Measurements from ENCODE around the gene C1orf232.

Gene C1orf232

DNA sequence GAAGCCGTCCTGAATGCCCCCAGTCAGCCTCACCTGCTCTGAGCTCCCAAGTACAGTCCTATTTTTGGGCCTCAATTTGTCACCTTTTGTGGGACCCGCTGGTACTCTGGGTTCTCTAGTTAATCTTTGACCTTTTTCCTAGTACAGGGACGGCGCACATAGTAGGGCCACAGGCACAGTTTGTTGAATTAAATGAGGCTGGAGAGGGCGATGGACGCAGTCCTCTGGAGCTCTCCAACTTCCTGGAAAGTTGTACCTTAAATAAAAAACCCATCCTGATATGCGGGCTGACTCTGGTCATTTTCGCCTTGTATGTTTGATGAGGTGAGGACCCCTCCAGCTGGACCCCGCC is 5.1 kb downstream of the C1orf232 start:
- ATAC-seq (ENCODE audit: insufficient read depth, low read depth) (no peak), DNase-seq (no peak)
- Histone ChIP-seq H3K9me3 (ENCODE audit: insufficient read depth, low read length, severe bottlenecking) (no peaks in the 10 kb centered on the region), H3K4me3 (ENCODE audit: low read depth in 1 of 2, low read length in 2 of 2) (peak overlapping the region in 1 of 2 experiments; percentile 39; a peak in 1 of 4 replicates), H3K4me1 (ENCODE audit: insufficient read depth, low read length) (peaks cover 5% of the 10 kb centered on the region), H3K36me3 (ENCODE audit: insufficient read depth, low read length) (no peaks in the 10 kb centered on the region), H3K4me2 (ENCODE audit: insufficient read depth, low read length) (peak overlapping the region; percentile 62), H3K27me3 (ENCODE audit: insufficient read depth, low read length, poor library complexity) (peaks cover 37% of the 10 kb centered on the region), H2AFZ (ENCODE audit: low read depth, low read length) (peak overlapping the region; percentile 50), H3K79me2 (ENCODE audit: insufficient read depth, low read length) (no peaks in the 10 kb centered on the region), H3K27ac (ENCODE audit: low read length) (no peak overlapping the region), H4K20me1 (ENCODE audit: insufficient read depth, low read length) (no peaks in the 10 kb centered on the region), H3K9ac (ENCODE audit: low read depth, low read length) (peak overlapping the region; percentile 26; the same call in 1 of the 2 replicates)
- TF ChIP-seq, protein P1, sequence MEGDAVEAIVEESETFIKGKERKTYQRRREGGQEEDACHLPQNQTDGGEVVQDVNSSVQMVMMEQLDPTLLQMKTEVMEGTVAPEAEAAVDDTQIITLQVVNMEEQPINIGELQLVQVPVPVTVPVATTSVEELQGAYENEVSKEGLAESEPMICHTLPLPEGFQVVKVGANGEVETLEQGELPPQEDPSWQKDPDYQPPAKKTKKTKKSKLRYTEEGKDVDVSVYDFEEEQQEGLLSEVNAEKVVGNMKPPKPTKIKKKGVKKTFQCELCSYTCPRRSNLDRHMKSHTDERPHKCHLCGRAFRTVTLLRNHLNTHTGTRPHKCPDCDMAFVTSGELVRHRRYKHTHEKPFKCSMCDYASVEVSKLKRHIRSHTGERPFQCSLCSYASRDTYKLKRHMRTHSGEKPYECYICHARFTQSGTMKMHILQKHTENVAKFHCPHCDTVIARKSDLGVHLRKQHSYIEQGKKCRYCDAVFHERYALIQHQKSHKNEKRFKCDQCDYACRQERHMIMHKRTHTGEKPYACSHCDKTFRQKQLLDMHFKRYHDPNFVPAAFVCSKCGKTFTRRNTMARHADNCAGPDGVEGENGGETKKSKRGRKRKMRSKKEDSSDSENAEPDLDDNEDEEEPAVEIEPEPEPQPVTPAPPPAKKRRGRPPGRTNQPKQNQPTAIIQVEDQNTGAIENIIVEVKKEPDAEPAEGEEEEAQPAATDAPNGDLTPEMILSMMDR (IDR thresholded peaks at IDR 0.05; ENCODE audit: borderline replicate concordance, extremely low read depth, low read length, poor library complexity, severe bottlenecking) = no peak
- no peak for TF ChIP-seq EZH2 (IDR thresholded peaks at IDR 0.05; ENCODE audit: borderline replicate concordance, low read depth, low read length, severe bottlenecking)

- ATAC-seq (ENCODE audit: insufficient read depth, low read depth) = no peak
- Histone ChIP-seq H3K4me1 (ENCODE audit: insufficient read depth, low read length) (peaks cover 5% of the 10 kb centered on the region), H3K79me2 (ENCODE audit: insufficient read depth, low read length) (no peaks in the 10 kb centered on the region), H3K9ac (ENCODE audit: low read depth, low read length) (no peak overlapping the region), H3K4me2 (ENCODE audit: insufficient read depth, low read length) (no peak overlapping the region), H3K4me3 (ENCODE audit: low read depth in 1 of 2, low read length in 2 of 2) (no peak overlapping the region), H3K27ac (ENCODE audit: low read length) (no peak overlapping the region), H3K36me3 (ENCODE audit: insufficient read depth, low read length) (no peaks in the 10 kb centered on the region), H2AFZ (ENCODE audit: low read depth, low read length) (no peak overlapping the region), H3K9me3 (ENCODE audit: insufficient read depth, low read length, severe bottlenecking) (no peaks in the 10 kb centered on the region), H3K27me3 (ENCODE audit: insufficient read depth, low read length, poor library complexity) (peaks cover 41% of the 10 kb centered on the region), H4K20me1 (ENCODE audit: insufficient read depth, low read length) (no peaks in the 10 kb centered on the region)
- TF ChIP-seq EZH2 (IDR thresholded peaks at IDR 0.05; ENCODE audit: borderline replicate concordance, low read depth, low read length, severe bottlenecking) = no peak
- TF ChIP-seq, protein P1 (IDR thresholded peaks at IDR 0.05; ENCODE audit: borderline replicate concordance, extremely low read depth, low read length, poor library complexity, severe bottlenecking) = no peak
- no peak for DNase-seq
Measured at GRCh38 chr1:26162220-26162709, 6.5 kb downstream of the C1orf232 start.

GRCh38 chr1:26161415-26162219 is 7.1 kb downstream of the C1orf232 start:
- Histone ChIP-seq H3K4me2 (ENCODE audit: insufficient read depth, low read length) (no peak overlapping the region), H3K9me3 (ENCODE audit: insufficient read depth, low read length, severe bottlenecking) (no peaks in the 10 kb centered on the region), H3K4me1 (ENCODE audit: insufficient read depth, low read length) (peaks cover 9% of the 10 kb centered on the region), H4K20me1 (ENCODE audit: insufficient read depth, low read length) (no peaks in the 10 kb centered on the region), H3K36me3 (ENCODE audit: insufficient read depth, low read length) (no peaks in the 10 kb centered on the region), H3K79me2 (ENCODE audit: insufficient read depth, low read length) (no peaks in the 10 kb centered on the region), H3K9ac (ENCODE audit: low read depth, low read length) (no peak overlapping the region), H3K4me3 (ENCODE audit: low read depth in 1 of 2, low read length in 2 of 2) (no peak overlapping the region), H3K27me3 (ENCODE audit: insufficient read depth, low read length, poor library complexity) (peaks cover 39% of the 10 kb centered on the region), H3K27ac (ENCODE audit: low read length) (no peak overlapping the region), H2AFZ (ENCODE audit: low read depth, low read length) (no peak overlapping the region)
- DNase-seq (no peak), ATAC-seq (ENCODE audit: insufficient read depth, low read depth) (no peak)
- no peak for TF ChIP-seq EZH2 (IDR thresholded peaks at IDR 0.05; ENCODE audit: borderline replicate concordance, low read depth, low read length, severe bottlenecking)
- TF ChIP-seq, protein P1 (IDR thresholded peaks at IDR 0.05; ENCODE audit: borderline replicate concordance, extremely low read depth, low read length, poor library complexity, severe bottlenecking) = no peak

Data from DND-41 (cell line).